ENCODE results near the gene ELF4. TPM values are rescaled to one million over a fixed set of nuclear protein-coding genes. Genes with fewer than 3 reads are reported as not detected.

ELF4 gene
- total RNA-seq, 1 donor from 2014 or later: not detected

DNA sequence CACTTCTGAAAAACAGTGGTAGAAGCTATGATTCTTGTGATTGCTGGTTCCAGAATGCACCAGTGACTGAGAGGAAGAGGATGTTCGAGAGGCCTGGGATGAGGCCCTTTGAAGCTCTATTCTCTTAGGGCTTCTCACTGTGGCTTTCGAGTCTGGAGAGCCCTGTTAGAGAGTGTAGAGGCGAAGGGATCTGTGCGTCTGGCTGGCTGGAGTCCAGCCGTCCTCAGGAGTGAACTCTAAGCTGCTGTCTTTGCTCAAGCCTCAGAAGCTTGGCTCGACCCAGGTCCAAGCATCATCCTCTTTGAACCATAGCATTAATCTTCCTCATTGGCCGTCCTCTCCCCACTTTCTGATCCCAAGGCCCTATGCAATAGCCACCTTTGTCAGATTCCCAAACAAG, 51.6 kb downstream of the ELF4 start:
- no peak for TF ChIP-seq EZH2phosphoT487 (IDR thresholded peaks at IDR 0.05)
- no peak for TF ChIP-seq EZH2 (IDR thresholded peaks at IDR 0.05)
- no peak for TF ChIP-seq CTCF (IDR thresholded peaks at IDR 0.05)
- Histone ChIP-seq H4K20me1 (ENCODE audit: low read depth) (peaks cover 15% of the 10 kb centered on the region), H3K4me3 (no peak overlapping the region), H3K9ac (no peak overlapping the region), H3K27me3 (peaks cover 11% of the 10 kb centered on the region), H3K4me1 (no peaks in the 10 kb centered on the region), H3K4me2 (no peak overlapping the region), H3K9me3 (ENCODE audit: low read depth) (no peaks in the 10 kb centered on the region), H3K27ac (no peak overlapping the region), H2AFZ (replicated peaks) (no peak overlapping the region), H3K79me2 (ENCODE audit: low read depth) (no peaks in the 10 kb centered on the region), H3K36me3 (no peaks in the 10 kb centered on the region), H3F3A (ENCODE audit: low read depth) (peaks cover 13% of the 10 kb centered on the region)
- no peaks in the 10 kb centered on the region for H3K9me3 Mint-ChIP-seq
- peaks cover 21% of the 10 kb centered on the region for H3K4me1 Mint-ChIP-seq
- no peak overlapping the region for H3K27ac Mint-ChIP-seq
- peaks cover 23% of the 10 kb centered on the region for H3K36me3 Mint-ChIP-seq
- H3K27me3 Mint-ChIP-seq (ENCODE audit: insufficient read depth, low read depth): peaks cover 6% of the 10 kb centered on the region
- peak overlapping the region; percentile 61 for H3K4me3 Mint-ChIP-seq
- no peak for DNase-seq (ENCODE audit: low spot score)

DNA sequence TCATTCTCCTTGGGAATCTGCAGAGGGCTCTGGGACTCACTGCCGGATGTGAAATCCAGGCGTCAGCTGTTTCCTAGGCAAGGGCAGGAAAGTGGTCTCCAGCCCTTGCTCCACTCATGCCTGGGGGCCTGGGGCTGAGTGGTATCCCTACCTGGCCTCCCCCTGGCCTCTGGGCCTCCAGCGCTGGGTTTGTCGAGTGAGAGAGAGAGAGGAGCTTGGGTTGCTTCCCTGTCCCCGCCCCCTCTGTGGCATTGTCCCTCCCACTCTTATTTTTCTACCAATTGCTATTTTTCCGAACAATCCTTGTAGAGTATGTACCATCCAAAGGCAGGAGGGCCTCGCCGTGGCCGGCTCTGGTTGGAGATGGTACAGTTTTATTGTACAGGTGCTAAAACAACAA, 53.1 kb downstream of the ELF4 start:
- peaks cover 11% of the 10 kb centered on the region for H3K27me3 ChIP-seq
- Mint-ChIP-seq H3K27ac (no peak overlapping the region), H3K4me1 (peaks cover 21% of the 10 kb centered on the region), H3K36me3 (peaks cover 27% of the 10 kb centered on the region), H3K4me3 (no peak overlapping the region), H3K27me3 (ENCODE audit: insufficient read depth, low read depth) (peaks cover 6% of the 10 kb centered on the region), H3K9me3 (no peaks in the 10 kb centered on the region)
- no peak for DNase-seq (ENCODE audit: low spot score)
- H3K79me2 ChIP-seq (ENCODE audit: low read depth): no peaks in the 10 kb centered on the region
- H3F3A ChIP-seq (ENCODE audit: low read depth): peaks cover 13% of the 10 kb centered on the region
- H3K4me3 ChIP-seq: no peak overlapping the region
- TF ChIP-seq EZH2 (IDR thresholded peaks at IDR 0.05) (no peak), CTCF (IDR thresholded peaks at IDR 0.05) (no peak), EZH2phosphoT487 (IDR thresholded peaks at IDR 0.05) (no peak)
- H4K20me1 ChIP-seq (ENCODE audit: low read depth): peaks cover 15% of the 10 kb centered on the region
- no peak overlapping the region for H3K9ac ChIP-seq
- no peaks in the 10 kb centered on the region for H3K9me3 ChIP-seq (ENCODE audit: low read depth)
- no peak overlapping the region for H3K27ac ChIP-seq
- H3K36me3 ChIP-seq: no peaks in the 10 kb centered on the region
- H2AFZ ChIP-seq (replicated peaks): no peak overlapping the region
- H3K4me1 ChIP-seq: no peaks in the 10 kb centered on the region
- no peak overlapping the region for H3K4me2 ChIP-seq

GRCh38 chrX:130055899-130056298, 54.4 kb downstream of the ELF4 start:
- Histone ChIP-seq H2AFZ (replicated peaks) (no peak overlapping the region), H3F3A (ENCODE audit: low read depth) (peaks cover 13% of the 10 kb centered on the region), H3K4me2 (no peak overlapping the region), H3K4me1 (no peaks in the 10 kb centered on the region), H3K9ac (no peak overlapping the region), H3K27me3 (peaks cover 3% of the 10 kb centered on the region), H3K27ac (no peak overlapping the region), H3K79me2 (ENCODE audit: low read depth) (no peaks in the 10 kb centered on the region), H3K9me3 (ENCODE audit: low read depth) (no peaks in the 10 kb centered on the region), H3K36me3 (no peaks in the 10 kb centered on the region), H3K4me3 (no peak overlapping the region), H4K20me1 (ENCODE audit: low read depth) (peaks cover 15% of the 10 kb centered on the region)
- no peak overlapping the region for H3K27ac Mint-ChIP-seq
- H3K27me3 Mint-ChIP-seq (ENCODE audit: insufficient read depth, low read depth): peaks cover 4% of the 10 kb centered on the region
- peaks cover 21% of the 10 kb centered on the region for H3K4me1 Mint-ChIP-seq
- TF ChIP-seq CTCF (IDR thresholded peaks at IDR 0.05): no peak
- TF ChIP-seq EZH2phosphoT487 (IDR thresholded peaks at IDR 0.05): no peak
- TF ChIP-seq EZH2 (IDR thresholded peaks at IDR 0.05): no peak
- no peak for DNase-seq (ENCODE audit: low spot score)
- no peaks in the 10 kb centered on the region for H3K9me3 Mint-ChIP-seq
- no peak overlapping the region for H3K4me3 Mint-ChIP-seq
- peaks cover 36% of the 10 kb centered on the region for H3K36me3 Mint-ChIP-seq
